GM12892 (cell line): ENCODE results near the gene SEPHS2.
"Not testable (repeated sequence)": the region's sequence is repeated elsewhere in the genome, so short reads cannot be mapped to it uniquely, and the experiment has no call there.

ENCODE experiments used
- DNase-seq: peaks from one replicate; pipeline ENCODE4 v3.0.0; 2011; ENCODE audit not compliant: insufficient read length
- FAIRE-seq: peaks from 2 replicates; lab custom pipeline; 2011; peaks lifted over from hg19 to GRCh38; lab: Jason Lieb, UNC
- POLR2A ChIP-seq: IDR thresholded peaks from 2 replicates; pipeline ENCODE4 v1.6.1; 2011; ENCODE audit warnings: low read depth, low read length, control low read depth
- POLR2AphosphoS5 ChIP-seq: IDR thresholded peaks from 2 replicates; pipeline ENCODE4 v1.6.1; 2011; ENCODE audit warnings: low read depth, low read length, control low read depth
- TAF1 ChIP-seq: IDR thresholded peaks from 2 replicates; pipeline ENCODE4 v1.6.1; 2011; ENCODE audit warnings: low read depth, mild to moderate bottlenecking, control low read depth, low read length, borderline replicate concordance

SEPHS2 gene

DNA sequence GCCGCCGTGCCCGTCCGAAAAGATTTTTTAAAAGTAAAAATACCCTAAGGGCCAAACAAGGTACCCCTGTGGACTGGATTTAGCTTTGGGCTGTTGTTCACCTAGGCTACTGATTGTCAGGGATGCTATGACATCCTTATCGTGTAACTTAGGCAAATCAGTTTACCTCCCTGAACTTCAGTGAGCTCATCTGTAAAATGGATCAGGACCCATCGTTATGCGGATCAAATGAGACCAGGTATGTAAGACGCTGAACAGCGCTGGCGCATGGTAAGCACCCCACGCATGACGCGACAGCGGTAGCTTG, 38.9 kb downstream of the SEPHS2 start:
- DNase-seq (no peak), FAIRE-seq (no peak)
- TF ChIP-seq TAF1: no peak
- TF ChIP-seq POLR2A: no peak
- no peak for TF ChIP-seq POLR2AphosphoS5

DNA sequence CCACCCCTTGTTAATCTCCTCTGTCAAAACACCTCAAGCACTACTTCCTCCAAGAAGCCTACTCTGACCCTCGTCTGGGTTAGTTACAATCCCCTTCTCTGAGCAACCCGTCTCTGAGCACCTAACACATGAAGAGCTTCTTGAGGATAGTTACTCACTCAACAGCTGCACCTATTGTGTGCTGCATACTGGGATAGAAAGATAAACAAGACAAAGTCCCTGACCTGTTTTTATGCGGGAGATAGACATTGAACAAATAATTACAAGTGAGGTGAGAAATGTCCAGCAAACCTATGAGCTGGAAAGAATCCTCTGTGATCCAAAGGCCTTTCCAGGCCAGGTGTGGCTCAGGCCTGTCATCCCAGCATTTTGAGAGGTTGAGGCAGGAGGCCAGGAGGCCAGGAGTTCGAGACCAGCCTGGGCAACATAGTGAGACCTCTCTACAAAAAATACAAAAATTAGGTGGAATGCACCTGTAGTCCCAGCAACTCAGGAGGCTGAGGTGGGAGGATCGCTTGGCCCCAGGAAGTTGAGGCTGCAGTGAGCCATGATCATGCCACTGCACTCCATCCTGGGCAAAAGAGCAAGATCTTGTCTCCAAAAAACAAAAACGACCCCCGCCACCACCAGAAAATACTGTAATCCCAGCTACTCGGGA, 43.8 kb downstream of the SEPHS2 start:
- DNase-seq: no peak
- TF ChIP-seq POLR2A: no peak
- TF ChIP-seq TAF1: no peak
- TF ChIP-seq POLR2AphosphoS5: no peak
- no peak for FAIRE-seq

DNA sequence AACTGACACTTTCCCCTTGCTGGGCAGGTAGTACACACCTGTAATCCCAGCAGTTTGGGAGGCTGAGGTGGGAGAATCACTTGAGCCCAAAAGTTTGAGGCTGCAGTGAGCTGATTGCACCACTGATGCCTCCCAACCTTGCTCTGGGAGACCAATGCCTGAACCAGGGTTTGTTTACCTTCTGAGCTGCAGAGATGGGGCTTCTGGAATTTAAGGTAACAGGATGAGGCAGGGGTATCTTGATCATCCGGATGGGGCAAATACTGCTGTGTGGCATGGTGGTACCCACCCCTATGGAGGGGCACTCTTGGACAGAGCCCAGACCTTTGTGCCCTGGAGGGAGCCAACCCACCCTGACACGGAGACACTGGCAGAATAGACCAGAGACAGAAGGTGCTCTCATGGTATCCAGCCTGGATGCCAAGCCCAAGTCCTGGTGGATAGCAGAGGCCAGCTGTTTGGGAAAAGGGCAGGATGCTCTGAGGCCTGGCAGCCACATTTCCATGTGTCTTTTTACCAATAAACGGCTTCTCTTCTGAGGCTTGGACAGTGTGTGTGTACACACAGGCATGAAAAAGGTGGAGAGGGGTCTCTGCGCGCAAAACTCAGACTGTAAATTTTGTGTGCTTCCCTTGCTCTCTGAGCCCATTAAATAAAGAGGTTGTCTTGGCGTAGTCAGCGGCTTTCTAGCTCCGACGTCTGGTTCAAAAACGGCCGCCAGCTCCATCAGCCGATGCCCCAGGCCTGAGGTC, 46.1 kb downstream of the SEPHS2 start:
- FAIRE-seq: peak; percentile 66
- DNase-seq: no peak
- no peak for TF ChIP-seq POLR2A
- no peak for TF ChIP-seq TAF1
- no peak for TF ChIP-seq POLR2AphosphoS5

DNA sequence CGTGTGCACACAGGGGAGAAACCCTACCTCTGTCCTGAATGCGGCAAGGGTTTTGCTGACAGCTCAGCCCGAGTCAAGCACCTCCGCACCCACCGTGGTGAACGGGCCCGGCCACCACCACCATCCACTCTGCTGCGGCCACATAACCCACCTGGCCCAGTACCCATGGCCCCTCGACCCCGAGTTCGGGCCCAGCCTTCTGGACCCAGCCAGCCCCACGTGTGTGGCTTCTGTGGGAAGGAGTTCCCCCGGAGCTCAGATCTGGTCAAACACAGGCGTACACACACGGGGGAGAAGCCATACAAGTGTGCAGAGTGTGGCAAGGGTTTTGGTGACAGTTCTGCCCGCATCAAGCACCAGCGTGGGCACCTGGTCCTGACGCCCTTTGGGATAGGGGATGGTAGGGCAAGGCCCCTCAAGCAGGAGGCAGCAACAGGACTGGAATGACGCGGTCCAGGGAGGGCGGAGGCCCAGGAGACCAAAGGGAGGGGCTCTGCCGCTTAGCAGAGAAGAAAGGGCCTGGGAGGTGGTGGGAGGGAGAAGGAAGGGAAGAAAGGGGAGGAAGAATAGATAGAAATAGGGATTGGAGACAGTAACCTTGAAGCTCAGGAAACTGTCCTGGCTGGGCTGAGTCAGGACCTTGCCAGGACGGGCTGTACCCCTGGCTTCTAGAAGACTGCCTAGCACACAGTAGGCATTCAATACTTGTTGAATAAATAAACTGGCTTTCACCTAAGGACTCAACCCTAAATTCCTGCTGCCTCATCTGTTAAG, 46.8 kb downstream of the SEPHS2 start:
- FAIRE-seq: no peak
- TF ChIP-seq POLR2AphosphoS5 (no peak), TAF1 (no peak), POLR2A (no peak)
- DNase-seq: no peak

DNA sequence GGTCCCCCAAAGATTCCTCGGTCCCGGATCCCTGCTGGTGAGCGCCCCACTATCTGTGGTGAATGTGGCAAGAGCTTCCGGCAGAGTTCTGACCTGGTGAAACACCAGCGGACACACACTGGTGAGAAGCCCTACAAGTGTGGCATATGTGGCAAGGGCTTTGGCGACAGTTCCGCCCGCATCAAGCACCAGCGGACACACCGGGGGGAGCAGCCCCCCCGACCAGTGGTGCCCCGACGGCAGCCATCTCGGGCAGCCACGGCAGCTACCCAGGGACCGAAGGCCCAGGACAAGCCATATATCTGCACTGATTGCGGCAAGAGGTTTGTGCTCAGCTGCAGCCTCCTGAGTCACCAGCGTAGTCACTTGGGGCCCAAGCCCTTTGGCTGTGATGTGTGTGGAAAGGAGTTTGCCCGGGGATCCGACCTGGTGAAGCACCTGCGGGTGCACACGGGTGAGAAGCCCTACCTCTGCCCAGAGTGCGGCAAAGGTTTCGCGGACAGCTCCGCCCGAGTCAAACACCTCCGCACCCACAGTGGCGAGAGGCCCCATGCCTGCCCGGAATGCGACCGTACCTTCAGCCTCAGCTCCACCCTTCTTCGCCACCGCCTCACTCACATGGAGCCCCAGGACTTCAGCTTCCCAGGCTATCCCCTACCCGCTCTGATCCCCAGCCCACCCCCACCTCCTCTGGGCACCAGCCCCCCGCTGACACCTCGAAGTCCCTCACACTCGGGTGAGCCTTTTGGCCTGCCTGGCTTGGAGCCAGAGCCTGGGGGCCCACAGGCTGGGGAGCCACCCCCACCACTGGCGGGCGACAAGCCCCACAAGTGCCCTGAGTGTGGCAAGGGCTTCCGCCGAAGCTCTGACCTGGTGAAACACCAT, 47.7 kb downstream of the SEPHS2 start:
- no peak for FAIRE-seq
- DNase-seq: no peak
- TF ChIP-seq POLR2A: no peak
- no peak for TF ChIP-seq POLR2AphosphoS5
- no peak for TF ChIP-seq TAF1

DNA sequence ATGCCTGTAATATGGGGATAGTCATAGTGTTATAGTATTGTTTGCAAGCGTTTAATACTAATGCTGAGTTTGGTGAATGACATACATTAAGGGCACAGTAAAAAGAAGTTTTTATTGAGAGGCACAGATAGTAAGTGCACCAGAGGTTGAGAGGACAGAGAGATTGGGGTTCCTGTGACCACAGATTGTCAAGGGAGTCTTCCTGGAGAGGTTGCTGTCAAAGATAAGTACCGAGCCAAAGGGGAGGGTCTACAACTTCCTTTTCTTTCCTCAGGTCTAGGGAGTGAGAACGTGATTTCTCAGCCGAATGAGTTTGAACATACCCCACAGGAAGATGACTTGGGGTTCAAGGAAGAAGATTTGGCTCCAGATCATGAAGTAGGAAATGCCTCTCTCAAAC, 48.6 kb downstream of the SEPHS2 start:
- no peak for DNase-seq

DNA sequence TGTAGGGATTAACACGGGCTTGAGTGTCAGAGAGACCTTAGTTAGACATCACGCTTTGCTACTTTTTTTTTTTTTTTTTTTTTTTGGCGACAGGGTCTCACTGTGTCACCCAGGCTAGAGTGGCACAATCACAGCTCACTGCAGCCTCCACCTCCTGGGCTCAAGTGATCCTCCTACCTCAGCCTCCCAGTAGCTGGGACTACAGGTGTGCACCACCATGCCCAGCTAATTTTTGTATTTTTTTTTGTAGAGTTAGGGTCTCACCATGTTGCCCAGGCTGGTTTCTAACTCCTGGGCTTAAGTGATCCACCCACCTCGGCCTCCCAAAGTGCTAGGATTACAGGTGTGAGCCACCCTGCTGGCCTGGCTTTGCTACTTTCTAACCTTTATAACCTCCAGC, 49.0 kb downstream of the SEPHS2 start:
- not testable (repeated sequence) for FAIRE-seq, DNase-seq

More for the DNA sequence above, 48.6 kb downstream of the SEPHS2 start:
- FAIRE-seq: no peak
- TF ChIP-seq TAF1 (no peak), POLR2A (no peak), POLR2AphosphoS5 (no peak)

DNA sequence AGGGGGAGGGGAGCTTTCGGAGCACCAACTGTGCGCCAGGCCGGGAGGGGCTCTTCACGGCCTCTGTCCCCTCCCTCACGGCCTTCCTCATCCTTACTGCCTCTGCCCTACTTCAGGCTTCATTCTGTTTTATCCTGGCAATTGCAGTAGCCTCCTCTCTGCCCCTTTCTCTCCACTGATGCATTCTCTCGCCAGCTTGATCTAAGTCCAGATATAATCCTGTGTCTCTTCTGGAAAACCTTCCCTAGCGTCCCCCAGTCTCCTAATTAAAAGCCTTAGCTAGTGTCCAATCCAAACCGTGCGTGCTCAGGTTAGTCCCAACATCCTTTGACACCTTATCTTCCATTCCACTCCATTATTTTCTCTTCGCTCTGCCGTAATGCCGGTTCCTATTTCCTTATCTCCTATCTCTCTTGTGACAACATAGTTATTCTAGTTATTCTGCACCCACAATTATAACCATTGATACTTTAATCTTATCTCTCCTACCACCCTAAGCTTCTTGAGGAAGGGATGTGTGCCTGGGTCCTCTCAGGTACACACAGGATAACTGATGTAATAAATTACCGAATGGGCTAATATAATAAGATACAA, 49.6 kb downstream of the SEPHS2 start:
- FAIRE-seq (no peak), DNase-seq (no peak)
- no peak for TF ChIP-seq POLR2A
- no peak for TF ChIP-seq POLR2AphosphoS5

DNA sequence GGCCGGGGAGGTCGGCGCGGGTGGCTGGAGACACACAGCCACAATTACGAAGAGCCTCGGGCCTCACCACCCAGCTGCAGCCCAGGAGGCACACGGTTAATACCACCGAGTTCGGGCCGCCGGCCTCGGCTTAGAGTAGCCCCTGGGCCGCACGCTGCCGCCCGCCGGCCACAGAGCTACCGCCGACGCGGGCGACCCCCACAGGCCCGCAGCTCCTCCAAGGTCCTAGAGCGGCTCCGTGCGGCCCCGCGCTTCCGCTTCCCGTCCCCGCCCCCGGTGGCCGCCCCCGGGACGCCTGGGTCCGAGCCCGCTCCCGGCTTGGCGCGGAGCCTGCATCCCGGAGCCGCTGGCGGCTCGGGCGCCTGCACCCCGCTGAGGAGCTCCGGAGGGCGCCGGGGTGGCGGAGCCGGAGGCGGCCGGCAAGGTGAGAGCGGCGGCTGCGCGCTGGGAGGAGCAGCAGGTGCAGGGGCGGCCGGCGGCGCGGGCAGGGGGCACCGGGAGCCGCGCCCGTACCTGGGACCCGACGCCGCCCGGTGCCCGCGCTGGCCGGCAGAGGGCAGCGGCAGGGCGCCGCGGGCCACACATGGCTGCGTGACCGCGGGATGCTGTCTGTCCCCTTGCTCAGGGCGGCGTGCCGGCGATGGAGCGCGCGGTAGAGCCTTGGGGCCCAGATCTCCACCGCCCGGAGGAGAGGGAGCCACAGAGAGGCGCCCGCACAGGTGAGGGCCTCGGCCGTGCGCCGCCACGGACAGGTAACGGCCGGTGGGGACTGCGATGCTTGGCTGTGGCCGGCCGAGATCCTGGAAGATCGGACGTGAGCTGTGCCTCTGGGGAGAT, 50.3 kb downstream of the SEPHS2 start, which contains the start of gene ZNF48:
ZNF48 (plus strand) TSS at position 266 of the 837 bp plus-strand sequence; CDS start at position 641, 375 bp downstream.
- FAIRE-seq (peak; percentile 63), DNase-seq (peak; percentile 85)
- peak; percentile 62; the same call in 1 of the 2 replicates for TF ChIP-seq POLR2A
- TF ChIP-seq TAF1: no peak

DNA sequence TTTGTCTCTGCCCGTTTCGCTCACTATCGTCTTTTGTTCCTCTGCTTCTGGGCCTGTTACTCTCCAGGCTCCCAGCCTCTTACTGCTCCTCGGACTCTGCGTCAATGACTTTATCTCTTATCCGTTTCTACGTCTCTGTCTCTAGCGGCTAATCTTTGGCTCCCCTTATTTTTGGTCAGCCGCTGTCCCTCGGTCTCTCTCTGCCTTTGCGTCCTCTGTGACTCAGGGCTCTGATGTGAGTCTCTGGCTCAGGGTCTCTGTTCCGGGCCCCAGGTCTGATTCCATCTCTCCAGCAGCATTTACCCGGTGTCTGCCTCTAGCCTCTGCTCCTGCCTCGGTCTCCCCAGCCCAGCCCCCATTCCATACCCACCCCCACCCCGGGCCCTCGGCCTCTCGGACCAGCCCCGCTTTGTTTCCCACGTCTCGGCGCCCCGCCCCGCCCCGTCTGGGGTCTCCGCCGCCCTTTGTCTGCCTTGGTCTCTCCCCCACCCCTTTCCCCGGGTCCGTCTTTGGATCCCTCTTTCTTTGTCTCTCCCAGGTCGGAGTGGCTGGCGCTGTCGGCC, 51.0 kb downstream of the SEPHS2 start:
- FAIRE-seq (no peak), DNase-seq (no peak)
- TF ChIP-seq POLR2AphosphoS5: no peak
- no peak for TF ChIP-seq POLR2A
- TF ChIP-seq TAF1: no peak
